ENCODE results near the gene NSL1.
"Not testable (repeated sequence)": the region's sequence is repeated elsewhere in the genome, so short reads cannot be mapped to it uniquely, and the experiment has no call there.

Gene NSL1

DNA sequence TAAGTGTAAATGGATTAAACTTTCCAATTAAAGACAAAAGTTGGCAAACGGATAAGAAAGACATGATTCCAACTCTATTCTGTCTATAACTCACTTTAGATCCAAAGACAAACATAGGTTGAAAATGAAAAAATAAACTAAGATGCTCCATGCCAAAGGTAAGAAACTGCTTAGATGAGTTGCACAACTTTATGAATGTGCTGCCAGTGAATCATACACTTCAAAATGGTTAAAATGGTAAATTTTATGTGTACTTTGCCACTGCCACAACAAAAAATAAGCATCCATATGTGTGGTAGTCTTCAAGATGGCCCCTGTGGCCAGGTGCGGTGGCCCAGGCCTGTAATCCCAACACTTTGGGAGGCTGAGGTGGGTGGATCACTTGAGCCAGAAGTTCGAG is 45.0 kb downstream of the NSL1 start:
- no peak for DNase-seq

DNA sequence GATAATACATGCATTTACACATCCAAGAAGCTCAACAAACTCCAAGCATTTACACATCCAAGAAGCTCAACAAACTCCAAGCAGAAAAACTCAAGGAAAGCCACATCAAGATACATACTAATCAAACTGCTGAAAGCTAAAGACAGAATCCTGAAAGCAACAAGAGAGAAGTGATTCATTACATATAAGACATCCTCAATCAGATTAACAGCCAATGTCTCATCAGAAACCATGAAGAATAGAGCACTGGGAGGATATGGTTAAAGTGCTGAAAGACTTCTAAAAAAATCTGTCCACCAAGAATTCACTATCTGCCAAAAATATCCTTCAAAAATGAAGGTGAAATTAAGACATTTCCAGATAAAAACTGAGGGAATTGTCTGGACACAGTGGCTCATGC is 46.3 kb downstream of the NSL1 start:
- DNase-seq: no peak

DNA sequence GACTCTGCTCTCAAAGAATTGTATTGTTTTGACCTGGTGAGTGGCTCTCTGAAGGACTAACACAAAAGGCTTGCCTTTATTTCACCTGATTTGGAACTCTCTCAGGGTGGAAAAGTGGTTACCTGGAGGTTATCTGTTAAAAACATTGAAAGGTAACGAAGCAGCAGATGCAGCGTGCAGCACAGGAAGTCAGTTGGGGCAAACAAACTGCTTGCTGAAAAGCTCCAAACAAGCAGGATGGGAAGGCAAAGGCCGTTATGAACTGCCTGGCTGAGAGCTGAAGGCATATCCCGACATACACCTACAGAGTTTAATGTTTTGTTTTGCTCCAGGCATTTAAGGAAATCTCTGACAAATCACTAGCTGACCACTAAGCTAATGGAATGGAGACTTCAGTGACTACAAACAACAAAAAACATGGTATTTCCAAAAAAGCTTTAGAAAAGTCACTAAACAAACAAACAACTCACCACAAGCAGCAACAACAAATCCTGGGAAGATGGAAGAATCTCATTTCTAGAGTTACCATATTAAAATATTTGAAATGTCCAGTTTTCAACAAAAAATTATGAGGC is 47.6 kb downstream of the NSL1 start:
- DNase-seq: no peak

DNA sequence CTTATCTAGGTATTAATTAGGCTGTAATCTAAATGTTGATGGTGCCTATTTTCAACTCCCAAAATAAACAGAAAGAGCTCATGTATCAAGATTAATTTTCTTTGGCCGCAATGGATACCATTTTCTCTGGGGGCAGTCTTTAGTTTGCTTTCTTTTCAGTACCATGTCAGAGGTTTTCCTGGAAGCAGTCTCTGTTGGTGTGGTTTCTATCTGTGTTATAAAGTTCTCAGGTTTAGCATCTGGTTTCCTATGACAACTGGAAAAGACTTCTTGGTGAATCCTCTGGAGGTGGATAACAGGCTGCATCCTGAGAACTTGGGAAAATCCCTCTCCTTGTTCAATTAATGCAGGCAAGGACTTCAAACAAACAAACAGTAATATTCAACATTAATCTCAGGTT is 53.2 kb downstream of the NSL1 start:
- no peak for DNase-seq

DNA sequence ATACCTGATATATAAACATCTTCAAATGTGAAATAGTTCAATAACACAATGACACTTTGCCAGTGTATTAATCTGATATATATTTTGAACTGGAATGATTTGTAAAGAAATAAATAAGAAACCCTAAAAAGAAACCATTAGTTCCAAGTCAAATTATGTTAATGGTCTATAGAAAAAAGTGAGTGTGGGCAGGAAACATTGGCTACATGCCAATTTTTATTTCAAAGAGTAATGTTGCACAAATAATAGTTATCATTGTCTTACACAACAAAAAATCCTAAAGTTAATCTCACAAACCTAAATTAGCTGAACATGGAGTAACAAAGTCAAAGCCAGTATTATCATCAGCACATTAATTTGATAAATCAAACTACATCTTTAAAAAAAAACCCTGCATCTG is 54.0 kb downstream of the NSL1 start:
- DNase-seq: no peak

DNA sequence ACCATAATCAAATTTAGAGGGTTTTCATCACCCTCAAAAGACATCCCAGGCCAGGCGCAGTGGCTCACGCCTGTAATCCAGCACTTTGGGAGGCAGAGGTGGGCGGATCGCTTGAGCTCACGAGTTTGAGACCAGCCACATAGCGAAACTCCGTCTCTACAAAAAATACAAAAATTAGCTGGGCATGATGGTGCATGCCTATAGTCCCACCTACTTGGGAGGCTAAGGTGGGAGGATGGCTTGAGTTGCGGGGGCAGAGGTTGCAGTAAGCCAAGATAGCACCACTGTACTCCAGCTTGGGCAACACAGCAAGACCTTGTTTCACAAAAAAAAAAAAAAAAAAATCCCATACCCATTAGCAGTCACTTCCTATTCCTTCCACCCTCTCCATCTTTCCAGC is 58.5 kb downstream of the NSL1 start:
- no peak for DNase-seq

DNA sequence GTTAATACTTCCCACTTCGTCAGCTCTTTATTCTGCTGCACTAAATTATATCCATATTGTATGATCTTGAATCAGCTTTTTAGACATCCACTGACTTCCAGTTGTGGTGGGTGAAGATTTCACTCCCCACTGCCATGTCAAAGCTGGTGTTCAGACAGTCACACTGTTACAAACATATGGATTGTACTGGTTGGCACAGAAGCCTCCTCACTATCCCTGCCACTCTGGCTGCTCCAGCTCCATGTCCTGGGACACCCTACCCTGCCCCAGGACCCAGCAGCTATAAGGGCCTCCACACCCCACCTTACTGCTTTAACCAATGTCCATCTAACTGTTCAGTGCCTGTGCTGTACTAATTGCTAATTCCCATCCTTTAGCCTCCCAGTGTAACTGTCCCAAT is 59.9 kb downstream of the NSL1 start:
- DNase-seq: no peak

DNA sequence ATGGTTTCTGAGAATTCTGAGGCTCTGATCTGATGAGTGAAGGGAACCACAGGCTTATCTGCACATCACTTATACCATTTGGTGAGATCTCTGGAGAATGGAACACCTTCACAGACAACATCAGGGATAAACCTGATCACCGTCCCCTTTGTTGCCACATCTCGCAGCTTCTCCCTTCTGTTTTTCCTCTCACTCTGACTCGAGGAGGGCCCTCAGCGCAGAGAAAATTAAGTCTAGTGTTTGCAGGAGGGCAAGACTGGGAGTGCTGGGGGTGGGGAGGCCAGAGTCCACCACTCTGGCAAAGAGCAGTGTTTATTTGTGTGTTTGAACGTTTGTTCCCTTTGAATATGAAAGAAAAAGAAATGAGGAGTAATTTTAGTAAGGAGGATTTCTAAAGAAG is 63.0 kb downstream of the NSL1 start:
- no peak for DNase-seq

DNA sequence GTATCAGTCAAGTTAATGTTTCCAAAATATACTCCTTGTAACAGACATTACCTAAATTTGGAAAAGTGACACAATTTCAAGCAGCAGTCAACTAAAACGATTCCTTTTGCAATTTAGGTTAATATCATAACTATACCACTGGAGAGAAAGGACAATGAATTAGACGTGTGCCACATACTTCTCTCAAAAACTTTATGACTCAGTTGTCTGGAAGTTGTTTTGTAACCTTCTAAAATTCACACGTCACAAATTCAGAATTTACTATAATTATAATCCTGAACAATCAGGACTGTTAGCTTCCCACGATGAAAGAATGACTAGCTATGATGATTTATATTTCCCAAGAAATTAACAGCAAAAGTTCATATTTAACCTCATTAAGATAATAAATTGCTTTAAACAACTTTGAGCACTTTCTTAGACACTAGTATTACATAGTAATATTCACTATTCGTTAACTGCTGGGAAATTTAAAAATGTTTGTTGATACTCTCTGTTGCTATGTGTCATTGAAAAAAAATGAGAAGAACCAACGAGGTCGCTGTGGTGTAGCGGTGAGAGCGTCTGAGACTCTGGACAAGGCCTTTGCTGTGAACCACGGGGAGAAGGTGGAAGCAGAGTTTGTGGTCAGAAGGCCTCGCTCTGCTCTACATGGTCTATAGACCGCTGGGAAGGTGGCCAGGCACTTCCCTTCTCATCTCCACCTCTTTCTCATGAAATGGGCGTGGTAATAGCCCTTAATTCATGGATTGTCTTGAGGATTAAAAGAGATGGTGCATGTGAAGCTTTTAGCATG is 64.0 kb downstream of the NSL1 start:
- DNase-seq: no peak

DNA sequence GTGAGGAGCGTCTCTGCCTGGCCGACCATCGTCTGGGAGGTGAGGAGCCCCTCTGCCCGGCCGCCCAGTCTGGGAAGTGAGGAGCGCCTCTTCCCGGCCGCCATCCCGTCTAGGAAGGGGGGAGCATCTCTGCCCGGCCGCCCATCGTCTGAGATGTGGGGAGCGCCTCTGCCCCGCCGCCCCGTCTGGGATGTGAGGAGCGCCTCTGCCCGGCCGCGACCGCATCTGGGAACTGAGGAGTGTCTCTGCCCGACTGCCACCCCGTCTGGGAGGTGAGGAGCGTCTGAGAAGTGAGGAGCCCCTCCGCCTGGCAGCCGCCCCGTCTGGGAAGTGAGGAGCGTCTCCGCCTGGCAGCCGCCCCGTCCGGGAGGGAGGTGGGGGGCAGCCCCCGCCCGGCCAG is 66.9 kb downstream of the NSL1 start:
- DNase-seq: not testable (repeated sequence)

DNA sequence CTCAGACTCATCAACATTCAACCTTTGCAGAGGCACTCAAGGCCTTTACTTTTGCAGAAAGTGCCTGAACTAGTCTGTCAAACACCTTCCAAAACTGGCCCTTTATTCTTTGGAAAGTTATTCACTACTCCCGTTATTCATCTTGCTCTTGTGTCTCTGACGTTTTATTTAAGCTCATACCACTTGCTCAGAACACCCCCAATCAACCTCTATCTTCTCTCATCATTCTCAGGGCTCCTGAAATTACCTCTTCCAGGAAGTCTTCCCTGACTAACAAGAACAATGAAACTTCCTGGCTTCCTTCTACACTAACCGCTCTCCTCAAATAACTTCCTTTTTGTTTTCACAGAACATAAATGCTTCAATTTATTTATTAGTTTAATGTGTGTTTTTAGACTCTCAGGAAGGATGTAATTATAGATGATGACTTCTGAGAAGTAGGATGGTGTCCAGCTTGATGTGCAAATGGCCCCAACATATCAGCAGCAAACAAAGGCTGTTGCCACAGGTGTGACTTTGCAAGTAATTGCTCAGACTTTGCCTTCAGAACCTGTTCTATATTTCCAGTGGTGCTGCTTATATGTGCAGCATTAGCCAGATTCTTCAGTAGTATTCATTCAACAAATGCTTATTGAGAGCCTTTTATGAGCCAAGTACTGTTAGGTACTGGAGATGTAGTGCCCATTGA is 69.2 kb downstream of the NSL1 start:
- no peak for DNase-seq

DNA sequence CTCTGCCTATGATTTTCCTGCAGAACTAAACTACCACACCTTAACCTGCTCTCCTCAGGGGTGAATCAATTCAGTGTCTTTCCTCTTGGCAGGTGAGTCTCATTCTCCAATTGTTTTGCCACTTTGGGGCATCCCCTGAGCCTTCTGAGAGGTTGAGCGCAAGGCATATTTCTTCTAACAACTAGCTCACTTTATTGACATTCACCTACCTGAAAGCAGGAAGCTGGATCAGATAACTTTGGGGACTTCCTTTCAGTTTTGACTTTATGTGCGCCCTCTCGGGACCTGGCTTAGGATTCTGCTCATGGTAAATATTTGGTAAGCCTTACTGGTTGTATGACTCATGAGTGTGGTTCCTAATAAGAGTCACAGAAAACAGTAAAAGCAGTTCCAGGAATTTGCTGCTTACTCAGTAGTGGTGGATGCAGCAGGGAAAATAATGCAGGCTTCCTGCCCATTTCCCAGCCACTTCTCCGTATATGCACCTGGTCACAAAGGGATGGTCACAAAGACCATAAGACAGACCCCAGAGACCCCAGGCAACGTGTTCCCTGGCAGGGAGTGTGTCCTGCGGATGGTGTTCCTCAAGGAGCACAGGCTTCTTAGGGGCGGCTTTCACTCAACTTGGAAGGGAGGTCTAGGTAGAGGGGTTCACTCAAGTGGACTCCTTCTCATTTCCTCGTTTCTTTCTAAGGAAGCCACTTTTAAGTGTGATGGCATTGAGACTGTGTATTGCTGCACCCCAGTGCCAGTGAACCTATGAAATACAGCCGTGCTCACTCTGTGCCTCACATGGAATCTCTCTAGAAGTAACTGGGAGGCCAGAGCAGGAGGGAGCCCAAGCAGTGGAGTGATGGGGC is 70.0 kb downstream of the NSL1 start:
- DNase-seq: no peak

DNA sequence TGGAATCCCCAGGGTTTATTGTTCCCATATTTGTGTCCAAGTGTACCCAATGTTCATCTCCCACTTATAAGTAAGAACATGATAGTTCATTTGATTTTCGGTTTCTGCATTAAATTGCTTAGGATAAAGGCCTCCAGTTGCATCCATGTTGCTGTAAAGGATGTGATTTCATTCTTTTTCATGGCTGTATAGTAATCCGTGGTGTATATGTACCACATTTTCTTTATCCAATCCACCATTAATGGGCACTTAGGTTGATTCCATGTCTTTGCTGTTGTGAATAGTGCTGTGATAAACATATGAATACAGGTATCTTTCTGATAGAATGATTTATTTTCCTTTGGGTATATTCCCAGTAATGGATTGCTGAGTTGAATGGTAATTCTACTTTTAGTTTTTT is 71.9 kb downstream of the NSL1 start:
- DNase-seq: no peak

DNA sequence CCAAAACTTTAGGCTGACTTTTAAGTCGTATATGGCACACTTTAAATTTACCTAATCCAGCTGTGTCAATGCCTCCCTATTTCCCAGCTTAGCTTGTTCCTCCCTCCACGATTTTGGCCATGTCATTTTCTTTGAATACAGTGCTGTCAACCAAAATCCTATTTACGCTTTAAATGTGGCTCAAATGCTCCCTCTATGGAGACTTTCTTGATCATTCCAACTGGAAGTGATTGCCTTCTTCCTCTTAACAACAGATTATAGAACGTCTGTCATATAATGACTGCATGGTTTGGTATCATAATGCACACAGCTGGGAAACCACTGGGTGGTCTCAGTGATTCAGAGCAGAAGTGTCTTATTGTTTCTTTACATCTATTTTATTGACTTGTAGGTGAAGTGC is 73.1 kb downstream of the NSL1 start:
- no peak for DNase-seq

DNA sequence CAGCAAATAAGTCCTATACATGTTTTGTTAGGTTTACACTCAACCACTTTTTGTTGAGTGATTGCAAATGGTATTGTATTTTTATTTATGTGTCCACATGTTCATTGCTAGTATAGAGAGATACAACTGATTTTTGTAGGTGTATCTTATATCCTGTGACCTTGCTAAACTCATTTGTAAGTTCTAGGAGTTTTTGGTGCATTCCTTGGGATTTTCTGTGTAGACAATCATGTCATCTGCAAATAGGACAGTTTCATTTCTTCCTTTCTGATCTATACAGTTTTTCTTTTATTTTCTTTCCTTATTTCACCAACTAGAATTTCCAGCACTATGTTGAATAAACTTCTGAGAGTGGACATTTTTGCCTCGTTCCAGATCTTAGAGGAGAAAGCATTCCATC is 75.4 kb downstream of the NSL1 start:
- DNase-seq: no peak

DNA sequence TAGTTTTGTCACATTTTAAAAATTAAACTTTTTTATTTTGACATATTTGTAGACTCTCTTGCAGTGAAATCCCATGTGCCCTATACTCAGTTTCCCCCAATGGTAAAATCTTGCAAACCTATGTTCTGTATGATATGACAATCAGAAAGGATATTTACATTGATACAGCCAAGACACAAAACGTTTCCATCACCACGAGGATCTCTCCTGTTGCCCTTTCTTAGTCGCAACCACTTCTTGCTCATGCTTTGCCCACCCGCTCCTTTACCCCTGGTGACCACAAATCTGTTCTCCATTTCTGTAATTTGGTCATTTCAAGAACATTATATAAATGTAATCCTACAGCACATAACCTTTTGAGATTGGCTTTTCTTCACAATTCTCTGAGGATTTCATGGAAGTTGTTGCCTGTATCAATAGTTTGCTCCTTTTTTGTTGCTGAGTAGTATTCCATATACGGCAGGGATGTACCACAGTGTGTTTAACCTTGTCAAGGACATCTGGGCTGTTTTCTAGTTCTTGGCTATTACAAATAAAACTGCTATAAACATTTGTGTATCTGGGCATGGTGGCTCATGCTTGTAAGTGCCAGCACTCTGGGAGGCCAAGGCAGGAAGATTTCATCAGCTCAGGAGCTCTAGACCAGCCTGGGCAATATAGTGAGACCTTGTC is 78.0 kb downstream of the NSL1 start:
- DNase-seq: no peak

DNA sequence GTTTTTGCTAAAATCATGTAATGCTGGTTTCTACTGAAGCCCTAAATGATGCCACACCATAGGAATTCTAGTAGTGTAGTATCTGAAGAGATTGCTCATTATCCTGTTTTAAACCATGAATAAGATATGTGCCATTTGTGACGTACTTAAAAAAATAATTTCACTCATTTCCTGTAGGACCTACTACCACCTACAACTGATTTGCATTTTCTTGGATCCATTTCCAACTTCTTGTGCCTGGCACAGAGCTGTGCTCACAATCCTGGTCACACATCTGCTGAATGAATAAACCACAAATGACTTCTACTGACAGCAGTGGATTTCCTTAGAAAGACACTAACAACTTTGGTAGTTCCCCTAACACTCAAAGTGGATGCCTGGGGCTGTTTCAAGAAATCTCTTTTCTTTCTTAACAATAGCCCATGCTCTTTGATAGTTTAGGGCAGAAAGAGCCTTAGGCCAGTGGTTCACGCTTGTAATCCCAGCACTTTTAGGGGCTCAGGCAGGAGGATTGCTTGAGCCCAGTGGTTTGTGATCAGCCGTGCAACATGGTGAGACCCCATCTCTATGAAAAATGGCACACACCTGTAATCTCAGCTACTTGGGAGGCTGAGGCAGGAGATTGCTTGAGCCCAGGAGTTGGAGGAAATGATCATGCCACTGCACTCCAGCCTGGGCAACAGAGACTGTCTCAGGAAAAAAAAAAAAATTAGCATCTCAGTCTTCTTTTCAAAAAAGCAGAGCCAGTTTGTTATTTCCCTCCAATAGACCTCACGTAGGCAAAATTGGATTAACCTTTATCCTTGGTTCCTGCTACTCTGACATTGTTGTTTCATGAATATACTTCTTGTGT is 78.9 kb downstream of the NSL1 start:
- no peak for DNase-seq

DNA sequence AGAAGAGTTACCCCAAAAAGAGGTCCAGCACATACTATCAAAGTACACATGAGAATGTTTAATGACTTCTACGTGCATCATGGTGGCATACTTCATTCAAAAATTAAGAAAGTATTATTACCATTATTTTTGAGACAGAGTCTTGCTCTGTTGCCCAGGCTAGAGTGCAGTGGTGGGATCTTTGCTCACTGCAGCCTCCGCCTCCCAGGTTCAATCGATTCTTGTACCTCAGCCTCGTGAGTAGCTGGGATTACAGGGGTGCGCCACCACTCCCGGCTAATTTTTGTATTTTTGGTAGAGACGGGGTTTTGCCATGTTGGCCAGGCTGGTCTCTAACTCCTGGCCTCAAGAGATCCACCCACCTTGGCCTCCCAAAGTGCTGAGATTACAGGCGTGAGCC is 79.6 kb downstream of the NSL1 start:
- DNase-seq: not testable (repeated sequence)

DNA sequence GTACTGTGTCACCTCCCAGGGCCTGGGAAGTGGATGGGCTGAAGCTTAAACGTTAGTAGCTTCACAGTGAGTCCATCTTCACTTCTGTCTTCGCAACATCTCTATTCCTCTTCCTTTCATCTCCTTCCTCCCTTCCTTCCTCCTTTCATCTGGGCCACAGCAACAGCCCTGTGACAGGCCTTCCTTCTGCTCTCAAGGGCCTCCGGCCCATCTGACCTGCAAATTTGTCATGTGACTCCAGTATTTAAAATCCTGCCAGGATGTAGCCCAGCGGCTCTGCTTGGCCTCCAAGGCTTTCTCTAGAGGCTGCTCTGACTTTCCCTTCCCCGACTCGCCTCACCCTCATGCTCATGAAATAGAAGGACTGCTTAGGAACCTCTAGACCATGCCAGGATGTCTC is 81.0 kb downstream of the NSL1 start:
- no peak for DNase-seq

DNA sequence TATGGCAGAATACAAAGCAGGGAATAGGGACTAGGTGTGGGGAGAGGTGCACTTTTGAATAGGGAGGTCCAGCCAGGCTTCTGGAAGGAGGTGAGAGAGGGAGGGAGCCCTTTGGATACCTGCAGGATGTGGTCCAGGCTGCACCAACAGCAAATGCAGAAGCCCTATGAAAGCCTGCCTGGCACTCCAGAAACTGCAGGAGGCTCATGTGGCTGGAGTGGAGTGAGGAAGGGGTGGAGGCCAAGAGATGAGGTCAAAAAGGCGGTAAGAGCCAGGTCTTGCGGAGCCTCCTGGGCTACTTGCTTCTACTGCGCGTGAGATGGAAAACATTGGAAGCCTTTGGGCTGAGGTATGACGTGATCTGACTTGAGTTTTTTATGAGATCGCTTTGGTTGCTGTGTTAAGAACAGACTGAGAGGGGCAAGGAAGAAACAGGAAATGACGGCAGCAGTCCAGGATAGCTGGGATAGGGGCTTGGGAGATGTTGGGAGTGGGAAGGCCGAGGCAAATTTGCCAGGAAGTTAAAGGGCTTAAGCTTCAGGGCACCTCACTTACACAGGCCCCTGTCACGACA is 87.5 kb downstream of the NSL1 start:
- DNase-seq: no peak

DNA sequence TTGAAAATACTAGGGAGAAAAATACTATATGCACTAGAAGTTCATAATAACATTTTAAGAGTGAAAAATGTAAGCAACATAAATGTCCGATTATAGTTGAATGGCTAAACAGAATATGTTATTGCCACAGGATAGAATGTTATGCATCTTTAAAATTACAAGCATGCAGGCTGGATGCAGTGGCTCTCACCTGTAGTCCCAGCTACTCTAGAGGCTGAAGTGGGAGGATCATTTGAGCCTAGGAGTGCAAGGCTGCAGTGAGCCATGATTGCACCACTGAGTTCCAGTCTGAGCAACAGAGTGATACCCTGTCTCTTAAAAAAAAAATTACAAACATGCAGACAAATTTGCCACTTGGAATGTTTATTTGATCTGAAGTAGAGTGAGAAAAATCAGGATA is 88.9 kb downstream of the NSL1 start:
- no peak for DNase-seq

DNA sequence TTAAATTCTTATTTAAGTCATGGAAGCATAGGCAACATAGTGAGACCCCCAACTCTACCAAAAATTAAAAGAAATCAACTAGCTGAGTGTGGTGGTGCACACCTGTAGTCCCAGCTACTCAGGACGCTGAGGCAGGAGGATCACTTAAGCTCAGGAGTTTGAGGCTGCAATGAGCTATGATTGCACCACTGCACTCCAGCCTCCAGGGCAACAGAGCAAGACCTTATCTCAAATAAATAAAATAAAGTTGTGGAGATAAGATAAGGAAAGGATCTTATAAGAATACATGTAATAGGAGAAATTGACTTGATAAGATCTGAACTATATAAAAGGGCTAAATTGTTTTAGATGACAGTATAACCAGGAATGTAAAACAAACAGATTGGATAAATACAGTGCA is 89.7 kb downstream of the NSL1 start:
- DNase-seq: no peak

All from stimulated activated CD4-positive, alpha-beta T cell treated with anti-CD3 and anti-CD28 coated beads, Interleukin-2, amount 100 ng/mL, for 48 hours (primary cell).